Measurements from ENCODE around the gene P2RX3.
A peak's percentile ranks its signal among the peaks of the same experiment; 100 is the strongest.
"Not testable (repeated sequence)": the region's sequence is repeated elsewhere in the genome, so short reads cannot be mapped to it uniquely, and the experiment has no call there.

The P2RX3 gene

GRCh38 chr11:57324886-57325734 is 13.0 kb upstream of the P2RX3 start, which contains the start of gene TNKS1BP1:
Gene TNKS1BP1, minus strand, starts transcription at chr11:57324952. Its CDS starts 3,067 bp downstream, at chr11:57321885.
- DNase-seq (ENCODE audit: low spot score): peak; percentile 97

DNA sequence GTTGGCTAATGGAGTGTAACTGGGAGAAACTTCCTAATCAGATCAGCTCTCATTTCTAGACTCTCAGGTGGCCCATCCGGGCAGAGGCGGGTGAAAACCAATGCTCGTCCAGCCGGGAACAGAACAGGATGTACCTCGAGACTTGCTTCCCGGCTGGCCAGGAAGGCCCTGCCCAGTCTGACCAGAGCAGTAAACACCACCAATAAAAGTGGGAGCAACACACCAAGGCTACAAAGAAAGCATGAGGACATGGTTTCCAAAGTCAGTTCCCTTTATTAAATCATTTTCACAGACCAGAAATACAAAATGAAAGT is 12.5 kb upstream of the P2RX3 start:
- no peak for DNase-seq (ENCODE audit: low spot score)

- DNase-seq (ENCODE audit: low spot score): no peak
Observed at GRCh38 chr11:57327721-57328120, 10.4 kb upstream of the P2RX3 start.

DNA sequence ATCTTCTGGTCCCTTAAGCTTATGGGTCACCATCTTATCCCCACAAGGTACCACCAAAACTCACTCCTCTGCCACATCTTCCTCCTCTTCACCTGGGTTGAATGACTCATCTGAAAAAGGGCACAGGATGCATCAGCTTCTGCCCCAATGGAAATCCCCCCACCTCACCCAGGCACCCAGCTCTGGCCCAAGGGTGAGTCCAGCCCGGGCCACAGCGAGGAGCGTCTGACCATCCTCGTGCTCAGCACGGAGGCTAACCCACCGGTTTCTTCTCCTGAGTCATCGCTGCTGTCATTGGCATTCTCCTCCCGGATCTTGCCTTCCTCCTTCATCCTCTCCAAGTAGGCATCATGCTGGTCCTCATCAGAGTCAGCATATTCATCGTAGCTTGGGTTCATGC is 8.1 kb upstream of the P2RX3 start:
- DNase-seq (ENCODE audit: low spot score): no peak

- no peak for DNase-seq (ENCODE audit: low spot score)
Observed at GRCh38 chr11:57331720-57332119, 6.4 kb upstream of the P2RX3 start.

DNA sequence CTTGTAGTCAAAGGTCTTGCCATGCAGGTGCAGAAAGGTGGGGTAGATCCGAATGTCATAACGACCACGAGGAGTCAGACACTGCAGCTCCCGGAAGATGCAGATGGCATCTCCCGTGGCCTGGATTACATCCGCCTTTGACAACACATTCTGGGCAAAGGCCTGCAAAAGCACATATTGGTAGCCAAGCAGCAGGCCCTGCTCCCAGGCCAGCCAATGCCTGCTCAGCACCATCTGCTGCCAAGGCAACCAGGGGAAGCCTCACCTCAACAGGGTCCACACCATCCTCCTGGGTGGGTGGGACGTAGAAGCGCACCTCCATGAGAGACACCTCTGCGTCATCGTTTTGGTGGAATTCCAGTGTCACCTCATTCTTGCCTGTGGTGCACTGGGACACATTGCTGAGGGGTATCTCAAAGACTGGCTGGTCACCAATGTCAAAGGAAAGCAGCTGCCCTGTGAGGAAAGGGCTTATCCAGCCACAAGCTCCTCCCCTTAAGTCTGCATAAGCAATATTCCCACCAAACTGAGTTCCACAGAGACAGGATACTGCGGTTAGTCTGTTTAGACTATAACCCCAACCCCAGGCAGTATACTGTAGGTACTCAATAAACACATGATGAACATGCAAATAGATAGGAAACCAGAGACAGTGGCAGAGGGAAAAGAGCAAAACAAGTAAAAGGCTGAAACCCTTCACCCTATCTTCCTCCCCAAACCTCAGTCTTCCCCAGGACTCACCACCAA is 5.3 kb upstream of the P2RX3 start:
- no peak for DNase-seq (ENCODE audit: low spot score)

- DNase-seq (ENCODE audit: low spot score): no peak
Observed at GRCh38 chr11:57335023-57335342, 3.2 kb upstream of the P2RX3 start.

GRCh38 chr11:57335343-57336110 is 2.6 kb upstream of the P2RX3 start, which contains the start of gene SSRP1:
Gene SSRP1, minus strand, starts transcription at chr11:57335892. Its CDS starts 771 bp downstream, at chr11:57335121.
- peak; percentile 93 for DNase-seq (ENCODE audit: low spot score)

- DNase-seq (ENCODE audit: low spot score): no peak
Observed at GRCh38 chr11:57336111-57336666, 2.0 kb upstream of the P2RX3 start.

DNA sequence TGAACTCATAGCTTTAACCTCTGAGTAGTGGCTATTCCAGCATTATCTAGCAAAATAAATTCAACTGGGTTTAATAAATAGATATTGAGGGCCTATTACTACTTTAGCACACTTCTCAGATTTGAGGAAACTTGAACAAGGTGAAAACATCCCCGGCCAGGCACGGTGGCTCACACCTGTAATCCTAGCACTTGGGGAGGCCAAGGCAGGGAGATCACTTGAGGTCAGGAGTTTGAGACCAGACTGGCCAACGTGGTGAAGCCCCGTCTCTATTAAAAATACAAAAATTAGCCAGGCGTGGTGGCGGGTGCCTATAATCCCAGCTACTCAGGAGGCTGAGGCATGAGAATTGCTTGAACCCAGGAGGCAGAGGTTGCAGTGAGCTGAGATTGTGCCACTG is 1.3 kb upstream of the P2RX3 start:
- DNase-seq (ENCODE audit: low spot score): not testable (repeated sequence)

GRCh38 chr11:57339328-57339727 is 1.2 kb downstream of the P2RX3 start:
- DNase-seq (ENCODE audit: low spot score): no peak

DNA sequence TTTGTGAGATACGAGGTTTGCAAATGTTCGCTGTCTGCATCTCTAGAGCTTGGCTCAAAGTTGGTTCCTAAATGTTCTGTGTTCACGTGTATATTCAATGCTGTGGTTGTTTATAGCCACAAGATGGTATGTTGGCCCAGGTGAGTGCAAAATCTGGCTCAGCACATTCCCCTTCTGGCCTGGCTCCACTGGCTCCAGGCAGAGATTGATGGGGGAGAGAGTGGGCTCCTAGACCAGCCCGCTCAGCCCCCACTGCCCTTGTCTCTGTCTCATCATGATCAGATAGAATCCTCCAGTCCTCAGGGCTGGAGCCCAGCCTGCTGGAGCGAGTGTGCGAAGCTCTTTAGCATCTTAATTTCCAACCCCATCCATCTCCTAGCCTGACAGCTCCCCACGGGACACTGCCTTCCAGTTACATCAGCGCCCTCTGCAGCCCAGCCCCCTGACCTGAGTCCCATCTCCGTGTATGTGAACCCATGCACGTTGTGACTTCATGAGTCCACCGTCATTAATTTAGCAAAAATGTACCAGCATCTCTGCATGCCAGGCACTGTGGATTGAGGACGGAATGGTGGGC is 2.0 kb downstream of the P2RX3 start:
- DNase-seq (ENCODE audit: low spot score): no peak

GRCh38 chr11:57341250-57341808 is 3.2 kb downstream of the P2RX3 start:
- no peak for DNase-seq (ENCODE audit: low spot score)

DNA sequence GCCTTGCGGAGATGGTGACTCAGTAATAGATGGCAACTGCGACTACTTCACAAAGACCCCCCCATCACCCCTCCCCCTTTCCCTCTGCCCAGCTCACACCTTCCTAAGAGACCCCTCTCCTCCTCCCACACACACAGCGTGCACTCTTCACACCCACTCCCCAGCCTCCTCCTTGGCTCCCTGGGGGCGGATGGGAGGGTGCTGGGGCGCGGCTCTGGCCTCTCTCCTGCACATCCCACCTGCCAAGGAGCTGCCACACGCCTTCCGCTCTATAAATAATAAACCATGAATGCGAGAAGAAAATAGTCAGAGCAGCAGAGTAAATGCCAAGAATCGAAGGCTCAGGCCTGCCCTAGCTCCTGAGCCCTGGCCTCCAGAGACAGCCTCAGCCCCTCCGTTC is 4.5 kb downstream of the P2RX3 start:
- DNase-seq (ENCODE audit: low spot score): no peak

DNA sequence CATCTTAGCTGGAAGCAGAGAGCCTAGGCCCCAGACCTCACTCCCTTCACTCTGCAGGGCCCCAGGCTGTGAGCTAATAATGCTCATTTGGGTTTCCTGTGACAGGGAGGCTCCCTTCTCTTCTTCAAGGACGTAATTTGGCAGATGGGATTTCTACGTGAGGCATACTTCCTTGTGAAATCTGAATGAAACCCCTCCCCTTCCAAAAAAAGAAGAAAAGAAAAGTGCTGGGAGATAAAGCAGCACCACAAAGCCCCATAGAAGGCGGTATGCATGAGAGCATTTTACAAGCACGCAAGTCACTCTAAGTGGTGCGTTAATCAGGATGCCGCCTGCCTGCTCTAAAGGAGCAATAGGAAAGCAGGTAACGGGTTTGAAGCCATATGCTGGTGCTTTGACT is 5.7 kb downstream of the P2RX3 start:
- no peak for DNase-seq (ENCODE audit: low spot score)

GRCh38 chr11:57344826-57345225 is 6.7 kb downstream of the P2RX3 start:
- no peak for DNase-seq (ENCODE audit: low spot score)

DNA sequence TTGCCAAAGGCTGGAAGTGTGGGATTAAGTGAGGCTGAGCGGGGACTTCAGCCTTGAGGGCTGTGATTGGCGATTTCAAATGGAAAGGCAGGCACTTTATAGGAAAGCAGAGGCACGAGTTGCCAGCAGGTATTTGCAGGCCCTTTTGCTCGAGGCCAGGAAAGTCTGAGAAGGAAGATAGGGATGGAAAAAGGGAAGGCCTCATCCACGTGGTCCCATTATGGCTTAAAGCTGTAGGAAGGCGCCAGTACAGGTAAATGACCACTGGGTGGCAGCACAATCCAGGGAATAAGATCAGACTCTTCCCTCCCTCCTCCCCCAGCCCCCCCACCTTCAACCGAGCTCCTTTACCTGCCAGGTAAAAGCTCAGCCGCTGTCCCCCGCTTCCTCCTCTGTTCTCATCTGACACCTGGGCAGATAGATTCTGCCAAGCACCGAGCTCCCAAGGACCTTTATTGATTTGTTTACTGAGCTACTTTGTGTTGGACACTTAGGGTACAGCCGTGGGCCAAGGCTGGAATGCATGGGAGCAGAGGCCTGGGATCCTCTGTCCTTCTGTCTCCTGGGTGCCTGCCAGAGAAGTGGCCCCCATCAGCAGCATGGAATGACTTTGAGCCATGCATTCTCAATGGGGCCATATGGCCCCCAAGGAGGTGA is 7.5 kb downstream of the P2RX3 start:
- DNase-seq (ENCODE audit: low spot score): peak; percentile 77

GRCh38 chr11:57347336-57347735 is 9.2 kb downstream of the P2RX3 start:
- no peak for DNase-seq (ENCODE audit: low spot score)

DNA sequence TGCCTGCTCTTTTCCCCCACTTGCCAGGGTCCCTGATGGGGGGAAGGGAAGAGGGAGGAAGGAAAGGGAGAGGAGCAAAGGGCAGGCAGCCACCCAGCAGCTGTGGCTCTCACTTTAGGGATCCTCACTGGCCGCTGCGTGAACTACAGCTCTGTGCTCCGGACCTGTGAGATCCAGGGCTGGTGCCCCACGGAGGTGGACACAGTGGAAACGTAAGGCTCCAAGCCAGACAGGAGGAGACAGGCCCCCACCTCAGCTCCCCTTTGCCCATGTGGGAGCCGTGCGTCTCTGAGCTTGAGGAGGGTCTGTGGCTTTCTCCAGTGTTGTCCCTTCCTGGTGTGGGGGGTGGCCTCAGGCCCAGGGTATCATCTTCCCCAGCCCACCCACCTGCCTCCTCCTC is 9.9 kb downstream of the P2RX3 start:
- no peak for DNase-seq (ENCODE audit: low spot score)

- no peak for DNase-seq (ENCODE audit: low spot score)
Observed at GRCh38 chr11:57348636-57349313, 10.6 kb downstream of the P2RX3 start.

Measured in AG08396 (cell line).